Fibroblast of mammary gland (primary cell): ENCODE measurements around the gene PRXL2A.

Experiments
- DNase-seq: peaks from one replicate; pipeline ENCODE4 v3.0.0-alpha.2; 2010; ENCODE audit warnings: low read depth
- H3K4me3 ChIP-seq: 2 replicates; pipeline ENCODE4 v1.5.1; 2011; ENCODE audit warnings: low read depth, mild to moderate bottlenecking, low read length, moderate library complexity; ENCODE audit not compliant: control insufficient read depth
- TF ChIP-seq, protein P1 (sequence below): conservative IDR thresholded peaks from 2 replicates; pipeline ENCODE4 v1.5.1; 2011; ENCODE audit warnings: low read depth, low read length, inconsistent platforms; ENCODE audit not compliant: control insufficient read depth, insufficient read depth

The PRXL2A gene

DNA sequence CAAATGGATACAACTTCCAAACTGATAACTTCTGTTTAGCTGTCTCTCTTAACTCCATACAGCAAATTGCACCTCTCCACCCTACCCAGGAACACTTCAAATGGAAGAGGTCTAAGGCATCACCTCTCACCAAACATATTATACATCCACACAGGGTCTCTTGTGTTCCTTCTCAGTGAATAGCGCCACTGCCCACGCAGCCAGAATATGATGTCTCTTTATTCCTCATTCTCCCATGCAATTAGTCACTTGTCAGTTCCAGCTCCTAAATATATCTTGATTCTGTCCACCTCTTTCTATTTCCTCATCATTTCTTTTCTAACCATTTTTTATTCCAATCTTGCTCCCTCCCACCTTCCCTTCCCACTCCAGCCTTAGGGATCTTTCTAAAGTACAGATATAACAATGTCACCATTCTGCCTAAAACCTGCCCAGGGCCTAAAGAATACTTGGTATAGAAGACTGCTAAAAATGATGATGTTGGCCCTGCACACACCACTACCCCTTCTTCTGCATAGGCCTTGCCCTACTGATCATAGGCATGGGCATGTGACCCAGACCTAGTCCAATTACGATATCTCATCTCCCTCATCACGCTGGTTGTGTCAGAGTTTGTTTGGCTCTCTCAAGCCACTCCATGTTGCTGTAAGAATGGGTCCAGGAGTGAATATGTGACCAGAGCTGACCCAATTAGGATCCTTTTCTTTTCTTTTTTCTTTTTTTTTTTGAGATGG is 40.0 kb downstream of the PRXL2A start:
- DNase-seq: no peak
- TF ChIP-seq, protein P1, sequence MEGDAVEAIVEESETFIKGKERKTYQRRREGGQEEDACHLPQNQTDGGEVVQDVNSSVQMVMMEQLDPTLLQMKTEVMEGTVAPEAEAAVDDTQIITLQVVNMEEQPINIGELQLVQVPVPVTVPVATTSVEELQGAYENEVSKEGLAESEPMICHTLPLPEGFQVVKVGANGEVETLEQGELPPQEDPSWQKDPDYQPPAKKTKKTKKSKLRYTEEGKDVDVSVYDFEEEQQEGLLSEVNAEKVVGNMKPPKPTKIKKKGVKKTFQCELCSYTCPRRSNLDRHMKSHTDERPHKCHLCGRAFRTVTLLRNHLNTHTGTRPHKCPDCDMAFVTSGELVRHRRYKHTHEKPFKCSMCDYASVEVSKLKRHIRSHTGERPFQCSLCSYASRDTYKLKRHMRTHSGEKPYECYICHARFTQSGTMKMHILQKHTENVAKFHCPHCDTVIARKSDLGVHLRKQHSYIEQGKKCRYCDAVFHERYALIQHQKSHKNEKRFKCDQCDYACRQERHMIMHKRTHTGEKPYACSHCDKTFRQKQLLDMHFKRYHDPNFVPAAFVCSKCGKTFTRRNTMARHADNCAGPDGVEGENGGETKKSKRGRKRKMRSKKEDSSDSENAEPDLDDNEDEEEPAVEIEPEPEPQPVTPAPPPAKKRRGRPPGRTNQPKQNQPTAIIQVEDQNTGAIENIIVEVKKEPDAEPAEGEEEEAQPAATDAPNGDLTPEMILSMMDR: no peak
- H3K4me3 ChIP-seq: no peak overlapping the region

DNA sequence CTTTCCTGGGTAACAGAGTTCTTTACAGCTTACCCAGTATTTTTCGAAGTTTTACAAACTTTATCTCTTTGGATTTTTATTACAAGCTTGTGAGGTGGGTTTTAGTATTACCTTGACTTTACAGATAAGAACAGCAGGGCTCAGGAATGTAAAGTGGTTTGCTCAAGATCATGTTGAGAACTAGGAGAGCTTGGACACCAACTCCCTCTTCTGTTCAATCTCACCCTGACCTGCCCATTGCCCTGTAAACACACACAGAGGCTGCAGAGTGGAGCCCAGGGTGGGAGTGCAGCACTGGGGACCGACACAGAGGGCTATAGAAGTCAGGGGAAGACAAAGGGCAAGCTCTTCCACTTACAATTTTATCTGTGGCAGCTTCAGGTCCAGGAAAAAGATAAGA is 41.2 kb downstream of the PRXL2A start:
- no peak for DNase-seq
- TF ChIP-seq, protein P1: no peak
- no peak overlapping the region for H3K4me3 ChIP-seq

DNA sequence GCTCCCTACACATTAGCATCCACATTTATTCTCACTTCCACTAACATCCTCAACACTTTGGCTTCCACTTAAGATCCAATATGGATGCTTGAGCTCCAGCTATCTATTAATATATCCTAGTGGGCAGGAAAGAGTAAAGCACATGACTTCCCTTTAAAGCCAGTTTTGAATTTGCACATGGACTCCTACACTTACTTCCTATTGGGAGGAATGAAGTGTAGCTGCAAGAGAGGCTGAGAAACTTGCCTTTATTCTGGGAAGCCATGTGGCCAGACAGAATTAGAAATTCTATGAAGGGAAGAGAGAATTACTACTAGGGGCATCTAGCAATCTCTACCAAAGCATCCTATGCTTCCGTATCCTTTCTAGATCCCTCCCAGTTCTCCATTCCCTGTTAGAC is 42.8 kb downstream of the PRXL2A start:
- DNase-seq: no peak
- no peak overlapping the region for H3K4me3 ChIP-seq
- TF ChIP-seq, protein P1: no peak

DNA sequence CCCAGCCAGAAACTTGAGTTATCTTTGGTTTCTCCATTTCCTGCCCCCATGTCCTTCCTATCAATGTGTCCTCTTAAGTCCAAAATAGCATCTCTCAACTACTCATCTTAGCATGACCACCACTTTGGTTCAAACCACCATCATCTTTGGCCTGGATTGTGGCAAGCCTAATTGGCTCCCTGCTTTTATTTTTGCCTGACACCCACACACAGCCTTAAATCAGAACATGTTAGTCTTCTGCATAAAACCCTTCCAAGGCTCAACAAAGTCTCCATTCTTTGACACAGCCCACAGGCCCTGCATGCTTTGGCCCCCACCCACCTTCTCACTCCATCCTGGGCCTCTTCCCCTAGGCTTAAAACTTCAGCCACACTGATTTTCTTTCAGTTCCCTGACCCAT is 43.7 kb downstream of the PRXL2A start:
- TF ChIP-seq, protein P1: no peak
- no peak overlapping the region for H3K4me3 ChIP-seq
- no peak for DNase-seq

DNA sequence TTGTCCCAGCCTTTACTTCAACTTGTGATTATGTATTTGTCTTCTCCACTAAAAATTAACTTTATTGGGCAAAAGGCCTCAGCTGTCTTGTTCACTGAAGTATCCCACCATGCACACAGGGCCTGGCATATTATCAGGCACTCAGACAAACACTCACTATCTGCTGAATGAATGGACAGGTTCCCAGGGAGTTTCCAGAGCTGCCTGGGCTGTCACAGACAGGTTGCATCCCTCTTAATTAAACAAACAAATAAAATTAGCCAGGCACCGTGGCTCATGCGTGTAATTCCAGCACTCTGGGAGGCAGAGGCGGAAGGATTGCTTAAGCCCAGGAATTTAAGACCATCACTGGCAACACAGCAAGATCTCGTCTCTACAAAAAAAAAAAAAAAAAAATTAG is 44.3 kb downstream of the PRXL2A start:
- DNase-seq: no peak
- TF ChIP-seq, protein P1: no peak
- no peak overlapping the region for H3K4me3 ChIP-seq

DNA sequence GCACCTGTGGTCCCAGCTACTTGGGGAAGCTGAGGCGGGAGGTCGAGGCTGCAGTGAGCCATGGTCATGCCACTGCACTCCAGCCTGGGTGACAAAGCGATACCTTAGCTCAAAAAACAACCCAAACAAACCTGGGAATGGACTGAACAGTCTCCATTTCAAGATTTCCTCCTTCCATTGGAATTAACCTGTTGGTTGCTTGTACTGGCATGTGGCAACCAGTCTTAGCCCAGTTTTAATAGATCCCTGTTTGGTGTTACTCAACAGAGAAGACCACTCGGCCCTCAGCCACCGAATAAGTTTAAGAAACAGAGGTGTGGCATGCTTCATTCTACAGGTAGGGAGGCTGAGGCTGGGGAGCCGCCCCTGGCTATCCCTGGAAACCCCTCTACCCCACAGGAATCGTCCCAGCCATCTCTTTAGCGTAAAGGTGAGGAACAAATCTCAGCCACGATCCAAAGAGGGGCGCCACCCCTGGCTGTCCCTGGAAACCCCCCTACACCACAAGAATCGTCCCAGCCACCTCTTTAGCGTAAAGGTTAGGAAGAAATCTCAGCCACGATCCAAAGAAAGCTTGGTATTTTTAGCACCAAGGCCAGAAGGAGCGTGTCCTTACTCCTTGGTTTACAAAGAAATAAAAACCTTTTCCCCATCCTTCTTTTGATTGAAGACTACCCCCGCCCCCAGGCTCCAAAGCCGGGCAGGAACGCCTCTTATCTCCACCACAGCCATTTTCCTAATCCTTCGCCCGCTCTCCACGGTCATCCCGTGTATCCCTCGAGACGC is 44.9 kb downstream of the PRXL2A start:
- peak overlapping the region; percentile 23 for H3K4me3 ChIP-seq
- TF ChIP-seq, protein P1: no peak
- DNase-seq: no peak
